CMK (cell line): ENCODE measurements around the gene CXCR5.
"Not testable (repeated sequence)": the region's sequence is repeated elsewhere in the genome, so short reads cannot be mapped to it uniquely, and the experiment has no call there.

ENCODE experiments used
- DNase-seq: peaks from one replicate; pipeline ENCODE4 v3.0.0-alpha.2; 2010; ENCODE audit warnings: low read depth

Gene CXCR5

GRCh38 chr11:118883368-118884071 lies at the start of gene CXCR5:
TSS of gene CXCR5 (plus strand) at chr11:118883892. CDS start at chr11:118883942, 50 bp downstream.
- no peak for DNase-seq

- no peak for DNase-seq
Observed at GRCh38 chr11:118834427-118835028, 49.2 kb upstream of the CXCR5 start.

- no peak for DNase-seq
Observed at GRCh38 chr11:118837868-118838267, 45.8 kb upstream of the CXCR5 start.

GRCh38 chr11:118838905-118839553 lies 44.7 kb upstream of the CXCR5 start:
- DNase-seq, result no peak

DNA sequence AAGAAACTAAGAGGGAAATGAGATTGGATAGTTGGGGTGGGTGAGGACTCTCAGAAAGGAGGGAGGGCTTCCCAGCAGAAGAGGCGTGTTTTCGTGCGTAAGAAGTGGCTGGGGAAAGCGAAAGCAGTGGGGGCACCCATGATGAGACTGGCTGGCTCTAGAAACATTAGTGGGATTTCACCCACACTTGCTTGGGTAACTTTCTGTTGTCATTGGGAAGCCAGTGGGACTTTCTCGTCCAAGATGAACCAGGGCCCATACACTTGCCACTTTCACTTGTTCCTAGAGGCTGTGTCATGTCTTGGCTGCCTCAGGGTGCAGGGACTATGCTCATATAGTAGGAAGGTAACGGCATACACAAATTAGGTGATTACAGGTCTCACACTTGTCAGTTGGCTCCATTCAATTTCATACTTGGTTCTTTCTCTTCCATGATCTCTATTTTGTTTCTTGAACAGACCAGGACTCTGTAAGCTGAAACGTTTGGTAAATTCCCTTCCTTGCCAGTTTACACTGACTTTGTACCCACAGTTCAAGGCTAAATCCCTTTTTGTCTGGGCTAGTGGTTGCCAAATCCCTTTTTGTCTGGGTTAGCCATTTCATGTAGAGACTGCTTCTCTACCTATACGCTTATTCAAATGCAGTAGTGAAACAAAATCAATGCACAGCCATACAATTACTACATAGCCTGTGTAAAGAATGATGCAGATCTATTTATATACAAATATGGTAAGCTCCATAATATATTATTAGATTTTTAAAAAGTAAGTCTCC lies 42.0 kb upstream of the CXCR5 start:
- DNase-seq, result no peak

DNA sequence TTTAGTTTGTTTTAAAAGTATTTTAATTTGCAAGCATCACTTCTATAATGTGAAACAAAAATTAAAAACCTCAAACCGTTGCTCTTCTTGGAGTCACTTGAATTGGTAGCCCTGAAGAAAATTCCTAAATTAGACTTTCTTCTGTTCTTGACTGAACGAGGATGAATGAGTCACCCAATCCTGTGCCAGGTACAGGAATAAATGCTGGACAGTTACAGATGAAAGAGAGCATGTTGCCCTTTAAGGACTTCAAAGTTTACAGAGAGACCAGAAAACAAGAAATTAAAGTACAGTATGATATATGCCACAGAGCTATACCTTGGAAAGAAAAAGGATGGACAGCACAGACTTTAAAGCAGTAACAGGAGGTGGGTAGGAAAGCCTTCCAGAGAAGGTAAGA lies 41.3 kb upstream of the CXCR5 start:
- DNase-seq, result no peak

- DNase-seq, result not testable (repeated sequence)
Observed at GRCh38 chr11:118842843-118843242, 40.8 kb upstream of the CXCR5 start.

DNA sequence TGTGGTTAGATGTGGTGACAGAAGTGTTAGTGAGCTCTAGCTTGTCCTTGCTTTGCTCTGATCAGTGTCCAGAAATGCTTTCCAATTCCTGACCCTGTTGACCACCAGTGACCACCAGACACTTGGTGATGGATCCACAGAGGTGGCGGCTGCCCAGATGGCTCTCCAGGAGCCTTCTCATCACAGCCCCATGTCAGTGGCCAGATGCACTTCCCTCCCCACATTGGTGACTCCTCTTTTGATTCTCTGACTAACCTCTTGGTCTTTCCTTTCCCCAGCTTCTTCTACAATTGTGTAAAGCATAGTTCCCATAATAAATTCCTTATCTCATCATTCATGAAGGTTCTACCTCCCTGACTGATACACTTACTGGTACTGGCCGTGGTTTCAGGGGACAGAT lies 40.1 kb upstream of the CXCR5 start:
- no peak for DNase-seq

- DNase-seq, result no peak
Observed at GRCh38 chr11:118845369-118845768, 38.3 kb upstream of the CXCR5 start.

- DNase-seq, result no peak
Observed at GRCh38 chr11:118846181-118846935, 37.3 kb upstream of the CXCR5 start.

DNA sequence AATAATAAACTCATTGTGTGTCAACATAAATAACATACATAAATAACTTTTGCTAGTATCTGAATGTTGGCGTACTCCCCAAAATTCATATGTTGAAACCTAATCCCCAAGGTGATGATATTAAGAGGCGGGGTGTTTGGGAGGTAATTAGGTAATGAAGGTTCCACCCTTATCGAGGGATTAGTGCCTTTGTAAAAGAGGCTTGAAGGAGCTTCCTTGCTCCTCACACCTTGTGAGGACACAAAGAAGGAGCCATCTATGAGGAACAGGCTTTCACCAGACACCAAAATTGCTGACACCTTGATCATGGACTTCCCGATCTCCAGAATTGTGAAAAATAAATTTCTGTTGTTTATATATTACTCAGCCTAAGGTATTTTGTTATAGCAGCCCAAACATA lies 33.9 kb upstream of the CXCR5 start:
- DNase-seq, result no peak

GRCh38 chr11:118851970-118852369 lies 31.7 kb upstream of the CXCR5 start:
- no peak for DNase-seq

DNA sequence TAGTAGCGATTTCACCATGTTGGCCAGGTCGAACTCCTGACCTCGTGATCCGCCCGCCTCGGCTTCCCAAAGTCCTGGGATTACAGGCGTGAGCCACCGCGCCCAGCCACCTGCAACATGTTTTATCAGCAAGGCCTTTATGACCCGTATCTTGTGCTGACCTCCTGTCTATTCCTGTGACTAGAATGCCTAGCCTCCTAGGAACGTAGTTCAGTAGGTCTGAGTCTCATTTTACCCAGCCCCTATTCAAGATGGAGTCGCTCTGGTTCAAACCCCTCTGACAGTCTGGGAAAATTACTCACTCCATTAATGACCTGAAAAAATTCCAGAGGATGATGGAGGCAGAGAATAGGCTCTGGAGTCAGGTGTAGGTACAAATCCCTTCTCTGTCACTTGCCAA lies 30.0 kb upstream of the CXCR5 start:
- DNase-seq, result no peak

DNA sequence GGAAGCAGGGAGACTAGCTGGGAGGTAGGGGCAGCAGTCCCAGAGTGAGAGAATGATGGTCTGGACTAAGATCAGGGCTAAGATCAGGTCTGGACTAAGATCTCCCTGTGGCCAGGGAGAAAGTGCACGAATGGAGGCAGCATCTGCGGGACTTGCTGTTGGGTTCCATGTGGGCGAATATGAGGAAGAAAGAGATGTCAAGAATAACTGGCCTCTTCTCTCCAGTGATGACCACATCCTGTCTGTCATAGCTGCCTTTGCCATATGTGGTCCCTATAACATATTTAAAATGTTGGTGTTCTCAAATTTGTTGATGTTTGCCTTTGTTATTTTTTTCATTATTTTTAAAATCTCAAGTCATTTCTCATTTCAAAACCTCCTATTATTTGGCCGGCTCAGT lies 27.4 kb upstream of the CXCR5 start:
- no peak for DNase-seq

- DNase-seq, result no peak
Observed at GRCh38 chr11:118857385-118857784, 26.3 kb upstream of the CXCR5 start.

DNA sequence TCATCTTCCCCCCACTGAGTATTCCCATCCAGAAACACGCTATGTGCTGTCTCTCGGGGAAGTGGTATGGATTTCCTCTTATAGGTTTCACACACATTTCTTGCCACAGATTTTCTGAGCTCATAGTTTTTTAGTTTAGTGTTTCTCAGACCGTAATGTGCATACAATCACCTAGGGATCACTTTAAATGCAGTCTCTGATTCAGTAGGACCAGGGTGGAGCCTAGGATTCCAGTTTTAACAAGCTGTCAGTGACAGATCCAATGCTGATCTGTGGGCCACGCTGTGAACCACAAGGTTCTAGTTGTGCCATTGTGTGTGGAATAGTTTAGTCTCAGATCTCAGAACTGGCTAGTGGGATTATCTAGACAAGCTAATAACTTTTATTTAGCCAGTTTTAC lies 23.7 kb upstream of the CXCR5 start:
- DNase-seq, result no peak

GRCh38 chr11:118868659-118869058 lies 15.0 kb upstream of the CXCR5 start:
- no peak for DNase-seq

DNA sequence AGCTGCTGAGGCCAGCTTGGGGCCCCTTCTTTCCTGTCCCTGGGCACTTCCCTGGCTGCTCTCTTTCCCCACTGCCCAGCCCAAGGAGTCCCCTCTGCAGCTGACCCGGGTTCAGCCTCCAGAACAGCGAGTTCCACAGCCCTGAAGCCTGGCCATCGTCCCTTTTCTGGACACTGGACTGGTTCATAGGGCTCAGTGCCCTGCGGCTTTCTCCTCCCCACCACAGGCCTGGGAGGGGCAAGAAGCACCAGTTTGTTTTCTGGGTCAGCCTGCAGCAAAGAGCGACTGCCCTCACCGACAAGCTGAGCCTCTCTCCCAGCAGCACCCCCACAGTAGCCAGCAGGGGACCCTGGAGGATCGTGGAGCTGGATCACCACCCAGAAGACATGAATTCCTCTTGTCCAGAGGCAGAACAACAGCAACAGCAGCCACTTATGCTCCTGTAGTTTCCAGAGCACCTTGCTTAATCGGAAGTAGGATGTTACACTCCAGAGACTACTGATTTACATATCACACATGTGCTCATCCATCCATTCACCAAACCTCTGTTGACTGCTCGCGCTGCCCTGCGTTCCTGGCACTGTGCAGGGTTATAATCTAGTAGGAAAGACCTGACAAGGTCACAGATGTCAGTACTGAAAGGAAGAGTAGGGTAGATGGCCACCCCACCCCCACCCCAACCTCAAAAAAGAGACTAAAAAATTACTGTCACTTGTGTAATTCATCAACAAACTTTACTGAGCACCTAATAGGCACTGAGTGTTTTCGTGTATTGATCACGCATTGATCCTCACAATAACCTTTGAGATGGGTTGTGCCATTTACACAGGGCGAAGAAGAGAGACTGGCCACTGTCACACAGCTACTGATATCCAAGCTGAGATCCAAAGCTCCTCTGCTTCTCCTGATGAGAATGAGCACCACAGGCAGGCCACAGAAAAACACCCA lies 13.0 kb upstream of the CXCR5 start:
- no peak for DNase-seq

GRCh38 chr11:118872403-118872821 lies 11.3 kb upstream of the CXCR5 start:
- no peak for DNase-seq

- no peak for DNase-seq
Observed at GRCh38 chr11:118873804-118874203, 9.9 kb upstream of the CXCR5 start.

- no peak for DNase-seq
Observed at GRCh38 chr11:118876286-118876685, 7.4 kb upstream of the CXCR5 start.
